OCI-LY7 (cell line): Measurements from ENCODE around the gene GULP1.

Experiments used
- CTCF ChIP-seq: fragments of 200-600 bp; sonication (generic); conservative IDR thresholded peaks from 2 replicates; pipeline ENCODE4 v1.5.1; 2014; ENCODE audit warnings: mild to moderate bottlenecking, antibody characterized with exemption, low read length, moderate library complexity, mixed read lengths
- EZH2phosphoT487 ChIP-seq: fragments of 200-600 bp; sonication (generic); IDR thresholded peaks from 2 replicates; pipeline ENCODE4 v1.6.1; 2018; ENCODE audit warnings: low read depth, borderline replicate concordance, mild to moderate bottlenecking, mixed run types, antibody characterized with exemption, low read length, moderate library complexity, mixed read lengths

GRCh38 chr2:188450732-188451483, 159.2 kb downstream of the GULP1 start:
- no peak for TF ChIP-seq CTCF
- no peak for TF ChIP-seq EZH2phosphoT487
